HG02759 (cell line): ENCODE data around the gene ZNF268.
"Not testable (repeated sequence)": the region's sequence is repeated elsewhere in the genome, so short reads cannot be mapped to it uniquely, and the experiment has no call there.

Experiments
- ATAC-seq: cut with Tn5 transposase; IDR thresholded peaks from one replicate; pipeline ENCODE4 v1.9.1; 2021; ENCODE audit warnings: mild to moderate bottlenecking, moderate library complexity; ENCODE audit not compliant: unreplicated experiment

Gene ZNF268

GRCh38 chr12:133226690-133227089 lies 45.4 kb downstream of the ZNF268 start:
- no peak for ATAC-seq

GRCh38 chr12:133227281-133227852 lies 46.1 kb downstream of the ZNF268 start:
- ATAC-seq = no peak

- no peak for ATAC-seq
Measured at GRCh38 chr12:133231001-133231400, 49.7 kb downstream of the ZNF268 start.

GRCh38 chr12:133233006-133233405 lies 51.7 kb downstream of the ZNF268 start:
- no peak for ATAC-seq

- no peak for ATAC-seq
Measured at GRCh38 chr12:133233993-133234564, 52.8 kb downstream of the ZNF268 start.

- no peak for ATAC-seq
Measured at GRCh38 chr12:133234971-133235370, 53.7 kb downstream of the ZNF268 start.

- ATAC-seq = no peak
Measured at GRCh38 chr12:133235401-133236112, 54.3 kb downstream of the ZNF268 start, which contains the start of gene ANHX. Gene ANHX (minus strand): TSS chr12:133235877. CDS start chr12:133234356, 1,521 bp downstream.

GRCh38 chr12:133236144-133236543 lies 54.8 kb downstream of the ZNF268 start:
- ATAC-seq = no peak

GRCh38 chr12:133236556-133236955 lies 55.3 kb downstream of the ZNF268 start:
- no peak for ATAC-seq

- ATAC-seq = no peak
Measured at GRCh38 chr12:133251732-133252131, 70.4 kb downstream of the ZNF268 start.

- not testable (repeated sequence) for ATAC-seq
Measured at GRCh38 chr12:133255833-133256232, 74.5 kb downstream of the ZNF268 start.

- ATAC-seq = no peak
Measured at GRCh38 chr12:133256321-133256720, 75.0 kb downstream of the ZNF268 start.

GRCh38 chr12:133264173-133264572 lies 82.9 kb downstream of the ZNF268 start:
- ATAC-seq = no peak
